ELF-1 (cell line): ENCODE results near the gene SLC4A11.
"Not testable (repeated sequence)": the region's sequence is repeated elsewhere in the genome, so short reads cannot be mapped to it uniquely, and the experiment has no call there.

Source experiments
- DNase-seq: peaks from one replicate; pipeline ENCODE4 v3.0.0-alpha.2; 2016; ENCODE audit warnings: low read depth, low spot score

The SLC4A11 gene

DNA sequence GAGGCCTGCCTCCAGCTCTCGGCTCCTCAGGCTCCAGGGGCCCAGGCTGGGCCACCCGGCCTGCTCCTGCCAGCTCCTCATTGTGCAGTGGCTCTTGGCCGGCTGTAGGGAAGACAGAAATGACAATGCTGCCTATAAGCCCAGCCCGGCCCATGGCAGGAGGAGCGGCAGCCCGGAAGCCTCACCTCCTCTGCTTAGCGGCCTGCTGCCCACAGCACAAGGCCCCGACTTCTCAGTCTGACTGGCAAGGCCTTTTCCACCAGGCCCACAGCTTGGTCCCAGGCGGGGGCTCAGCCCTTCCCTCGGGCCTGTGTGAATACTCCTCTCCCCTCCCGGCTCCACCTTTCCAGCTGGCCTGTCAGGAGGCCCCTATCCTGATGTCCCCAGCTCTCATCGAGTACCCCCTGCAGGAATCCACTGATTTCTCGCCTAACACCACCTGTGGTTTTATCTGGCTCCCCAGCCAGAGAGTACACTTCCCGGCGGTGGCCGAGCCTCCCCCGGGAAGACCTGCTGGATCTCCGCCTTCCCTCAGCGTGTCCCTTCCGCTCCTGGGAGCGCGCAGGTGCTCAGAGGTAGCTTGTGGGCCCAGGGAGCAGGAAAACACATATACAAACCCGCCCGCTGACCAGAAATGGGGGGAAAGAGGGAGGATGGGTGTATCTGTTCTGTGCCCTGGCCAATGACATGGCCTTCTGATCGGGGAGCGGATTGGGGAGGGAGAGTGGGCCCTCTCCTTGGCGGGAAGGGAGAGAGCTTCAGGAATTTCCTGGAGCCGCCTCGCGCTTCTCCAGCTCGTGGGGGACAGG lies 35.5 kb downstream of the SLC4A11 start:
- peak; percentile 23 for DNase-seq

DNA sequence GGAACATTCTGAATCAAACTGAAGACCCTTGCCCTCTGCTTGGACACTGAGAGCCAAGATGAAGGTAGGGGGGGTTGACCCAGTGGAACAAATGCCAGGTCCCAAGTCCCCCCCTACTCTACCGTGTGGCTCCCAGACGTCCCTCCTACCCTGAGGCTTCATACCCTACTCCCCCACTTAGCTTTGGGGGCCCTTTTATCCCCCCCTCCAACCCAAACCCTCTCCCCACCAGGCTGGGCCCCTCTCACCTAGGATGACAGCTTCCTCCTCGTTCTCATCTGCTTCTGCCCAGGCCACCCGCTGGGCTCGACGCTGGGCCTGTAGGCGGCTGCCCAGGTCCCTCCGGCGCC lies 36.0 kb downstream of the SLC4A11 start:
- no peak for DNase-seq

DNA sequence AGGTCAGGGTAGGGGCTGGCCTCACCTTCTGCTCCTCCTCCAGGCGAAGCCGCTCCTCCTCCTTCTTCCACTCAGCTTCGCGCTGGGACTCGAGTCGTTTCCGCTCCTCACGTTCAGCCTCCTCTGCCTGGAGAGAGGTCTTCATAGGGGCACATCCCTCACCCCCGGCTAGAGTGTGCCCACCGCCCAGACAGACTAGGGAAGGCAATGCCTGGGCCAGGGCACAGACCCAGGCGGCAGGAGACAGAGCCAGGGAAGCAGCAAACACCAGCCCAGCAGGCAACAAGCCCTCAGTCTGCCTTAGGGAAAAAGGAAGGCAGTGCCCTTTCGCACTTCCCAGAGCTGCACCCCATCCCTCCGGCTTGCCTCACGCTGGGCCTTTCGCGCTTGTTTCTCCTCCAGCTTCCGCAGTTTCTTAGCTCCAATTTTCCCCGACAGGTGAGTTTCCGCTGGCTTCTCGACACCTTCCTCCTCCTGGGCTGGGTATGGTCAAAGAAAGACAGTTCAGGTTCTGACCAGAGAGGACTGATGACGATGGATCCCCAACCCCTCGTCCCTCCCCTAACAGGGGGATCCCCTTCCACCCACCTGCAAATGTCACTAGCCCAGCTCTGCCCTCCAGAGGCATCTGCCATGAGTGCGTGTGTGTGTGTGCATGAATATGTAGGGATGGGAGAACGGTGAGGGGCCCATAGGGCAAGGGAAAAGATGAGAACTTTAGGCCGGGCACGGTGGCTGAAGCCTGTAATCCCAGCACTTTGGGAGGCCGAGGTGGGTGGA lies 38.8 kb downstream of the SLC4A11 start:
- DNase-seq: no peak

DNA sequence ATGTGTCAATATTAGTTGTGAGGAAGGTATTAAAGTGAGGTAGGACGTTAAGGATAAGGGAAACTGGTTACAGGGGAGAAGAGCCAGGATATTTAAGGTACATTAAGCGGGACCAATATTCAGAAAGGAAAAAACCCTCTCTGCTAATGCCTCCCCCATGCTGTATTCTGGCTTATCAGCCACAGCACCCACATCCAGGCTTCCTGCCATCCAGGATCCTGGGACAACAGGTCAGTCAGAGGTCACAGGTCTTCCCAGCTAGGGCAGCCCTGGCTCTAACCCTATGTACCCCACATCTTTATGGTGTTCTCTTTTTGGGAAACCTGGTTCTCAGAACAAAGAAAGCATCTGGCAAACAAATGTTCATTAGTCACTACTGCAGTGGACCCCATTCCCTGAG lies 39.8 kb downstream of the SLC4A11 start:
- no peak for DNase-seq

DNA sequence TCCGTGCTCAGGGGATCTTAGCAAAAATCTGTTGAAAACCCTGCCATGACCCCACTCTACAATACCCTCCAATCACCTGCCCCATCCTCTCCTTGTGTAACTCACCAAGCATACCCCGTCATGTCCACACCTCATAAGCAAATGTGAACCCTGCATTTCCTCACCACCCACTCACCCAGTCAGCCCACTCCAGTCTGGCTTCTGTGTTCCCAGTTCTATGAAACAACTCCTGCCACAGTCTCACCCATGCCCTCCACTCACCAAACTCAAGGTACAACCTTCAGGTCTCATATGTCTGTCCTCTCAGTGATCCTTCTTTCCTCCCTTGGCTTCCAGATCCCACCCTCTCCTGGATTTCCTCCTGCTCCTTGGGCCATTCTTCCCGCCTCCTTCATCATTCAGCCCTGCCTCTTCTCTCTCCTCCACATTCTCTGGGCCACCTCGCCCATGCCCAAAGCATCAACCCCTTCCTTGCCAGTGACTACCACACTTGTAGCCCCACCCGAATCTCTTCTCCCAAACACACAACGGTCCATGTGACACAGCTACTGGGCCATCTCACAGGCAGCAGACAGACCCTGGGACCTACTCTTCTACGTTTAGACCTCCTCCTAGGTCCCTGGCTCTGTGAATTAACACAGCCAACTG lies 43.3 kb downstream of the SLC4A11 start:
- DNase-seq: no peak

DNA sequence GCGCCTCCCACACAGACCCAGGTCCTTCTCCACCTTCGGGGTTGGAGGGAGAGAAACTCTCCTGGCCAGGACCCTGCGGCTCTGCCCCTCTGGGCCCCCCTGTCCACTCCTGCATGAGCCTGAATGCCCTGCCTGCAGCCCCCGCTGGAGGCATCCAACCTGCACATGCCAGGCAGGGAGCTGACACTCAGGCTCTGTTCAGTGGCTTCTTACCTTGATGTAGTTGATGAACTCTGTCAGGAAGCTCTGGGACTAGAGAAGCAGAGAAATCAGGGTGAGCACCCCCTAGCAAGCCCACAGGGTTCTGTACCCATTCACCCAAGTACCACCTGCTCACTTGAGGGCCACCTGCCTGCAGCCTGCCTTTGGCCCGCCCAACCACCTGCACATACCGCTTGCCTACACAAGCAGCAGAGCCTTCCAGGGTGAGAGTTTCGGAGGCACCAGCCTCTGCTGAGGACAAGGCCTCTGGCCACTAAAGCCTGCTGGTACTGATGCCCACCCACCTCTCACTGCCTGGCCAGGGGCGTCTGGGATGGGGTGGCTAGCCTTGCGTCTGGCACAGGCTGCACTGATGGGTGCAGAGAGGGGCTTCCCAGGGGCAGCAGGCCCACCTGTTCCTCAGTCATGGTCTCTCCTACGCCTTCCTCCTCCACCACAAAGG lies 44.2 kb downstream of the SLC4A11 start:
- DNase-seq: no peak

DNA sequence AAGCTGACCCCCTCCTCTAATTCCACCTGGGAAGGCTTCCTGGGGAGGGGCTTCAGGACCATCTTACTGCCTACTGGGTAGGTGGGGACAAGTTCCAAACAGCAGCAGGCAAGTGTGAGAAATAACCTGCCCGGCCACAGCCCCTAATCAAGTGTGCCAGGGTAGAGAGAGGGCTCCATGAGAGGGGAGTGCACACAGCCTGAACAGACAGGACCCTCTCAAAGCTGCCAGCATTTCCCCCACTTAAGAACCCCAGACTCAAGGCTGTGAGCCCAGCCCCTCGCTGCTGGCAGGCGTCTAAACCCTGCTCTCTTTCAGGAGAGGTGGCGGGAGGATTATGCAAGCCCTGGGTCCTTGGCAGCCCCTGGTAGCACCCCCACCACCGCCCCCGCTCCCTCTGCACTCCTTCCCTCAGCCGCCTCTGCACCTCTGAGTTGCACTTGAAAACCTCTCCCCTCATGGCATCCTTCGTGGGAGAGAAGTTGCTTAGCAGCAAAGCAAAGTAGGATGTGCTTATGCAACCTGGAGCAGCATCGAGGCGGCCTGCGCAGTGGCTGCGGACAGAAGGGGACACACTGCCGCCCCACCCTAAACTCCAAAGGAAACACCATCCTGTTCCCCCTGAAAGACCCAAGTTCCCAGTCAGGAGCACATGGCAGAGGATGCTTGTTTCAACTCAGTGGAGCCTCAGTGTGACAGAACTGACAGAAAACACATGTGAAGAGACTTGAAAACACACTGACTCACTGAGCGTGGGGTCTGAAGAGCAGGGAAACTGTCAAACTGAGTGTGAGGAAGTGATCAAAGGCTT lies 45.0 kb downstream of the SLC4A11 start:
- DNase-seq: no peak

DNA sequence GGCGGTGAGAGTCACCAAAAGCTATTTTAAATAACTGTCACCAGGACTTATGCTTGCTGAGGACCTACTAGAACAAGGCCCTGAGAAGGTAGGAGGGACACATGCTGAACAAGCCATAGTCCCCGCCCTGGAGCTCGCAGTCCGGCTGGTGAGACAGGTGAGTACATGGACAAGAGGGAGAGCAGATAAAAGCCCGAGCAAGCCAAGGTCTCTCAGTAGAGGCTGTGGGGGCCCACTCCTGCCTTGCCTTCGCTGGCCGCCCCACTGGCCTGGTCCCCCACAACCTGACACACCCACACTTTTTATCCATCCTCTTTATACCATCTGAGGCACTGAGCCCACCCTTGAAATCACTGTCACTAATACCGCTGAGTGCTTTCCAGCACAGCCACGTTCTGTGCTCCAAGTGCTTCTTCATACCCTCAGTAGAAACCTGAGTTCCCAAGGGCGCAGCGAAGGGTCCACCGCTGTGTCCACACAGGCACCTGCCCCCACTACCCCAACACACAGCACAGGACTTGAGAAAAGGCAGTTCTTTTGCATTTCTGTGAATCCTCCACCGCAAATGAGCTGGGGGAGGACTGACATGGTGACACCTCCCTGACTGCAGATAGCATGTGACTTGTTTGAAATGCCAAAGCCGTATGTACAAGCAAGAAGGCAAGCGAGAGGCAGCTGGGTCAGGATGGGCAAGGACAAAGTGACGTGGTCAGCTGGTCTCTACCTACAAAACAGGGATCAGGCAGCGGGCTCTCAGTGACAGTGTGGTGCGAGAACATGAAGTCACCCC lies 46.6 kb downstream of the SLC4A11 start:
- no peak for DNase-seq

DNA sequence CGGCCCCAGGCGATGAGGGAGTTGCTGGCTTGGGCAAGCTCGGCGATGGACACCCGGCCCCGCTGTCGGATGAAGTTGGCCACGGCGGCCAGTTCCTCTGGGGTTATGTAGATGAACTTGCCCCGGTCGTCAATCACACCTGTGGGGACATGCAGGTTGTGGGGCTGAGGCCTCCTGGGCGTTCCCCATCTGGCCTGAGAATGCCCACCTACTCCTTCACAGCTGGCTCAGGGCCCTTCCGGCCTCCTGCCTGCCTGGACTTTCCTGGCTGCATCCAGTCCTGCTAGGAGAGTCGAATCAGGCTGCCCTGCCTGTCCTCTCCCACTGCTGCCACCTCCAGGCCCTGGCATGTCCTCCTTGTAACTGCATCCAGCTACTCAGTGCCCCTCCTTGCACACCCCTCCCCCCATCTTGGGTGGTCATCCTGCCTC lies 48.3 kb downstream of the SLC4A11 start:
- DNase-seq: peak; percentile 13

DNA sequence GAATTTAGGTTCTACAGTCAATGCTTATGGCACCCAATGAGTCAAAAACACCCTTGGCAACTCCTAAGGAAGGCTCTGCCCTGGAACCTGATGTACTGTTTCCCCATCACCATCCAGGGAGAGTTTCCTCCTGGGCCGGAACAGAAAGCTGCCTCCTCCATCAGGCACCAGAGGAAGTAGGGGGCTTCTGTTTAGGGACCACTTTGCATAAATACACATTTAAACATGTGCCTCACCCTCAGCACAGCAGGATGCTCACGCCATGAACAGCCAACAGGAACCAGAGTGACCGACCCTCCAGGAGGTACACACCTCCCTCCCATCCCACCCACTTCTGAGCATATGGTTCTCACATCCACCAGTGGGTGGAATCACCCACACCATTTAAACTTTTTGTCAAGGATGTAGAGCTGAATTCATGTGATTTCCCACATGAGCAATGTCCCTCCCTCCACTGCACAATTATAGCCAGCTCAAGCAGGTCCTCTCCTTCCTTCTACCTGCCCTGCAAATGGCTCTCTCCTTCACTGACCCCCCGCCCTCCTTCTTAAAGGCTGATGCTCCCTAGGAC lies 49.3 kb downstream of the SLC4A11 start:
- no peak for DNase-seq

DNA sequence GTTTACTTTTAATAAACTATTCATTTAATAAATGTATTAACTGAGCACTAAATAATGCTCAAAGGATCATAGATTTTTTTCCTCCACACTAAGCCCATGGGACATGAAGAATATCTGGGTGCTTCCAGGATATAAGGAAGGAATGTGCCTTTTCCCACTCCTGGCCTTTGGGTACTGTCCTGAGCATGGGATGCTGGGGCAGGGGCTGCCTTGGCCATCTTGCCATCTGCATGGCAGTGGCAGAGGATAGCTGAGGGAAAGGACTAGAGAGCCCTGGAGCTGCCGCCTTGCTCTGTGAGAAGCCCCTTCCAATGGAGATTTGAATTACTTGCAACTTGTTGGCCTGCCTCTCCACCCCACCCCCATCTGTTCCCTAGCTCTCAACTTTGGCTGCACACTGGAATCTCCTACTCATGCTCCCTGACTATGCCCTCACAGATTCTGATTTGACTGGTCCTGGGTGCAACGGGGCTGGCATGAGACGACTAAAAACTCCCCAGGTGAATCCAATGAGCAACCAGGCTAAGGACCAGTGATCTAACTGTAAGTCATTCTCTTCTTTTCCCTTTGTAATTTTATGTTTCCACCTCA lies 50.1 kb downstream of the SLC4A11 start:
- no peak for DNase-seq

DNA sequence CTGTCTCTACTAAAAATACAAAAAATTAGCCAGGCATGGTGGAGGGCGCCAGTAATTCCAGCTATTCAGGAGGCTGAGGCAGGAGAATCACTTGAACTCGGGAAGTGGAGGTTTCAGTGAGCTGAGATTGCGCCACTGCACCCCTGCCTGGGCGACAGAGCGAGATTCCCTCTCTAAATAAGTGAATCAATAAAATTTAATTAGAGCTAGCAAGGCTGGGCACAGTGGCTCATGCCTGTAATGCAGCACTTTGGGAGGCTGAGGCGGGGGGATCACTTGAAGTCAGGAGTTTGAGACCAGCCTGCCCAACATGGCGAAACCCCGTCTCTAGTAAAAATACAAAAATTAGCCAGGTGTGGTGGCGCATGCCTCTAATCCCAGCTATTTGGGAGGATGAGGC lies 51.1 kb downstream of the SLC4A11 start:
- DNase-seq: not testable (repeated sequence)

DNA sequence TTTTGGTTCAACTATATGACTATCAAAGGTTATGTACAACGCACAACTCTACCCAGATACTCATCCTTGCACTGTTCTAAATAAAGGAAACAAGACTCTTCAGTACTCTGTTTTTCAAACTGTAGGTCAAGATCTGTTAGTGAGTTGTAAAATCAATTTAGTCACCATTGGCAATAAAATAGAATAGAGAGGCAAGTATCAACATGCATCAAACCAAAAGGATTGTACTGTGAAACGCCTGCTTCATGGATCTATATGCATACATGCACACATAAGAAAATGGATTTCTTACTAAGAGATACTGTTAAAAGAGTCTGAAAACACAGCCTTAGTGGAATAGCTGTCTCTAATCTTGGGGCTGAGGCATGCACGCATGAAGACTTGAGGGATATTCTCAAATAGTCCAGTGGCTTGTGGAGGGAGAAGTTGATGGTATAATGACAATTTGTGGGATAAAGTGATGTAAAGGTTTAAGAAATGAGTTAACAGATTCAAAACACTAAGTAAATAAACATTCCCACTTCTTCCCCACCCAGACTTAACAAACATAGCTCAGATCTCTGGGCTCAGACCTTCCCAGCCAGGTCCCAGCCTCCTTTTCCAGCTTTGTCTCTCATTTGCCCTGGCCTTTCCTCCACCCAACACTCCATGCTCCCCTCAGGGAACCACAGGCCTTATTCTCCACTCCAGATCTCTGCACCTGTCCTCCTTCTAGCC lies 54.9 kb downstream of the SLC4A11 start:
- DNase-seq: no peak

DNA sequence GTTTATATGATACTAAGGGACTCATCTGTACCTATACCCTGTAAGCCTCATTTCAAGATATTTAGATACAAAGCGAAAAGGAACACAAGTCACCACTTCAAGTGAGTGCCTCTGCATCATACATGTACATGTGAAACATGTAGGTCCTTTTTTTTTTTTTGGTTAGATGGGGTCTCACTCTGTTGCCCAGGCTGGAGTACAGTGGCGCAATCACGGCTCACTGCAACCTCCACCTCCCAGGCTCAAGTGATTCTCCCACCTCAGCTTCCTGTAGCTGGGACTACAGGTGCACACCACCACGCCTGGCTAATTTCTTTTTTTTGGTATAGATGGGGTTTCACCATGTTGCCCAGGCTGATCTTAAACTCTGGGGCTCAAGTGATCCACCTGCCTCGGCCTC lies 56.6 kb downstream of the SLC4A11 start:
- DNase-seq: not testable (repeated sequence)

DNA sequence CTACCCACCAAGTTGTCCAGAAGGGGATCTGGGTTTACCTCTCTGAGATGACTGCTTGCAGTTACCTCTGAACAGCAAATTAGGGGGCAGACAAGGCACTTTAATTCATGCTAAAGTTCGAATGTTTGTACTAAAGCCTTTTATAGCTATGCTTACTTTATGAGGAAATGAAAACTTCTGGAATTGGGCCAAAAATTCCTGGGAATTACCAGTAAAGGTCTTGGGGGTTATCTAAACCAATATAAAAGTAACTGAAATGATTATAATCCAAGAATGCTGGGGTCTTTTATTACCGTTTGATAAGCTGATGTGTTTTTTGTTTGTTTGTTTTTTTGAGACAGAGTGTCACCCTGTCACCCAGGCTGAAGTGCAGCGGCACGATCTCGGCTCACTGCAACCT lies 57.7 kb downstream of the SLC4A11 start:
- no peak for DNase-seq

DNA sequence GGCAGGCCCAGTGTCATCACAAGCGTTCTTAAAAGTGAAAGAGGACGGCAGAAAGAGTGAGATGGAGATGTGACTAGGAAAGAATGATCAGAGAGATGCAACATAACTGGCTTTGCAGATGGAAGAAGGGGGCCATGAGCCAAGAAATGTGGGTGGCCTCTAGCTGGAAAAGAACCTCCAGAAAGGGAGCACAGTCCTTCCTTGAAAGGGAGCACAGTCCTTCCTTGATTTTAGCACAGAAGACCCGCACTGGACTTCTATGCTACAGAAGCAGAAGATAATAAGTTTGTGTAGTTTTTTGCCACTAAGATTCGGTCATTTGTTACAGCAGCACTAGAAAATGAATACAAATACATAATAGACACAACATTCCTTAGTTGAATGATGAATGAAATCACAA lies 58.7 kb downstream of the SLC4A11 start:
- no peak for DNase-seq

DNA sequence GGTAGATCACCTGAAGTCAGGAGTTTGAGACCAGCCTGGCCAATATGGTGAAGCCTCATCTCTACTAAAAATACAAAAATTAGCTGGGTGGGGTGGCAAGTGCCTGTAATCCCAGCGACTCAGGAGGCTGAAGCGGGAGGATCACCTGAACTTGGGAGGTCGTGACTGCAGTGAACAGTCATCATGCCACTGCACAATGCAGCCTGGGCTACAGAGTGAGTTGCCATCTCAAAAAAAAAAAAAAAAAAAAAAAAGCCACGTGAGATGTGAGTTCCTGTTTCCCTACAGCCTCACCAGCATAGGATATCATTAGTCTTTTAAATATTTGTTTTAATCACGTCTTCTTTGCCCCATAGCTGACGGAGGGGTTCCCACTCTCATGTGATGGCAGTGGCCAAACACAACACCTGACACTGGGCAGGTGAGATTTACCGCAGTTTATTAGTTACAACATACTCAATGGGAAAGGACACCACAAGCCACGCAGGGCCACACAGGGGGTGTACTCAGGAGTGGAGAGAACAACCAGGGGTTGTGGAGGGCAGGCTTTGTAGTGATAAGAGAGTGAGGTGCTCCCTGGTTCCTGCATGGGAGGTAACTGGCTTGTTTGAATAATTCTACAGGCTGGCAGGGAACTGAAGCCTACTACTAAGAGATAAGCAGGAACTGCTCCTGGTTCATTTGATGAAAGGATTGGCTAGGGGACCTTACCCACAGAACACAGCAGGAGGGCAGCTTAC lies 61.1 kb downstream of the SLC4A11 start:
- DNase-seq: no peak
